ENCODE results near the gene ZNF423.

DNA sequence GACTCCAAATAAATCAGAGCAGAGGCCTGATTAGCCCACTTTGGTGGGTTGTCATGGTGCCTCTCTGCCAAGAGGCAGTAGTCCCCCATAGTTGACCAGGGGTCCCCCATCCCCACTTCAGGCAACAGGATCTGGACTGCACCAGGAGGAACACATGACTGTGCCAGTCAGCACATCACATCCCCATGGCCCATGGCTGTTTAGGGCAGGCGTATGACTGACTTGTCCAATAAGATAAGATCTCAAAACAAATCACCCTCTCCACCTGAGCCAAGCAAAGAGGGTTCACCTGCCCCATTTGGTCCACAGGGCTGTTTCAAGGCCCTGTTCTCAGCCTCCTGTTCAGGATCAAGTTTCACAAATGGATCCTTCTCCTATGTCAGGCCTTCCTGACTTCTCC lies 389.0 kb downstream of the ZNF423 start:
- TF ChIP-seq, protein P1, sequence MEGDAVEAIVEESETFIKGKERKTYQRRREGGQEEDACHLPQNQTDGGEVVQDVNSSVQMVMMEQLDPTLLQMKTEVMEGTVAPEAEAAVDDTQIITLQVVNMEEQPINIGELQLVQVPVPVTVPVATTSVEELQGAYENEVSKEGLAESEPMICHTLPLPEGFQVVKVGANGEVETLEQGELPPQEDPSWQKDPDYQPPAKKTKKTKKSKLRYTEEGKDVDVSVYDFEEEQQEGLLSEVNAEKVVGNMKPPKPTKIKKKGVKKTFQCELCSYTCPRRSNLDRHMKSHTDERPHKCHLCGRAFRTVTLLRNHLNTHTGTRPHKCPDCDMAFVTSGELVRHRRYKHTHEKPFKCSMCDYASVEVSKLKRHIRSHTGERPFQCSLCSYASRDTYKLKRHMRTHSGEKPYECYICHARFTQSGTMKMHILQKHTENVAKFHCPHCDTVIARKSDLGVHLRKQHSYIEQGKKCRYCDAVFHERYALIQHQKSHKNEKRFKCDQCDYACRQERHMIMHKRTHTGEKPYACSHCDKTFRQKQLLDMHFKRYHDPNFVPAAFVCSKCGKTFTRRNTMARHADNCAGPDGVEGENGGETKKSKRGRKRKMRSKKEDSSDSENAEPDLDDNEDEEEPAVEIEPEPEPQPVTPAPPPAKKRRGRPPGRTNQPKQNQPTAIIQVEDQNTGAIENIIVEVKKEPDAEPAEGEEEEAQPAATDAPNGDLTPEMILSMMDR (IDR thresholded peaks at IDR 0.05) = no peak
- no peak for TF ChIP-seq POLR2A (IDR thresholded peaks at IDR 0.05)
